Ammon's horn (tissue), 1 donor: ENCODE results near the gene PDLIM4.

Experiments used
- DNase-seq: peaks from one replicate; pipeline ENCODE4 v3.0.0-alpha.2; 2016; ENCODE audit warnings: low spot score

Gene PDLIM4

DNA sequence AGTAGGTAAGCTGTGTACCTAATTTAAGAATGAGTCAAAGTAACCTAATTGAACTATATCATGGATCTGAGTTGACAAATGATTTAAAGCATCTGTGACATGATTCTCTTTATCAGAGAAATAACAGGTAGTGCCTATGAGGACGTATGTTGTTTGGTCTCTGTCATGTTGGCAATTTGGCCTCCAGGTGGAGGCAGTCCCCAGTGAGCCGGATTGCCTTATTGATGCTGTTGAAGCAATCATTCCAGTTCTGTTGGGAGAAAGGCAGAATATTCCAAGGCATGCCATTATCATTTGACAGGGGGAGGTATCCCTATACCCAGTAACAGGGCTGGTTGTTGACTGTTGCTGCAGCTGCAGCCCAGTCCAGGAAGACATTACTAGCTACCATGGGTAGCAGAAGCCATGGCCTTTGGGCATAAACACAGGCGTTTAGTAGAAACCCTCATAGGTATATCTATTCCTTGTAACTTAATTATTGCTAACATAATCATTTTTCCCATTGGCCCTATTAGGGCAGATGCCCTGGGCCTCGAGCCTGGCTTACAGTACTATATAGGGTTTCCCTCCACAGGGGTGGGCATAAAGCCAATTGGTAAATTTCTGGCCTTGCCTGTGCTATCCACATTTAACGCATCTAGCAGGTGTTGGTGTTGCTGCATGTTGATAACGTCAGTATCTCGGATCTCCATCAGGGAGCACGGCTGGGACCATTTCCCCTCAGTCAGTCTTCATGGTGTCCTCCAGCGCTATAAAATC is 24.5 kb downstream of the PDLIM4 start:
- DNase-seq, result no peak

DNA sequence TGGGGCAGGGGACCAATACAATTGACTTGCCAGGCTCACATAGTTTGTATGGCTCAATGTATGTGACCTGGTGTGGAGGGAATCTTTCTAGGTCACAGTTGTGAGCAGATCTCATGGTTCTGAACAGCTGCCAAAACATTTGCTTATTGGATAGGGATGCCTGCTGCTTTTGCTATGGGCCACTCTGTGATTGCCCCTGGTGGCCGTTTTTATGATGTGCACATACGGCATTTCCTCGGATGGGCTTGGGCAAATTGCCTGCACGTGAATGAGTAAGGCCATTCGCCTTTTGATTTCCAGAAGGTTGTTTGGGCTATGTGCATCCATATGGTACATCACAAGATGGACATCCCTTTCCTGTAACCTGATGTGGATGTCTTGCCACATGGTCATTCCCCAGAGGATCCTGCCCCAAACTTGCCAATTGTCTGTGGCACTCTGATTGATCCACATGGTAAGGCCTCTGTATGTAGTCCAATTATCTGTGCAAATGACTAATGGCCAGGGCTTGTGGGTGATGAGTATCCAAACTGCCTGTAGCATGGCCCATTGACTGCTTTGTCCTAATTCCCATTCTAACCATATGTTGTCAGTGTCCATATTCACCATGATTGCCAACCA is 26.0 kb downstream of the PDLIM4 start:
- no peak for DNase-seq

DNA sequence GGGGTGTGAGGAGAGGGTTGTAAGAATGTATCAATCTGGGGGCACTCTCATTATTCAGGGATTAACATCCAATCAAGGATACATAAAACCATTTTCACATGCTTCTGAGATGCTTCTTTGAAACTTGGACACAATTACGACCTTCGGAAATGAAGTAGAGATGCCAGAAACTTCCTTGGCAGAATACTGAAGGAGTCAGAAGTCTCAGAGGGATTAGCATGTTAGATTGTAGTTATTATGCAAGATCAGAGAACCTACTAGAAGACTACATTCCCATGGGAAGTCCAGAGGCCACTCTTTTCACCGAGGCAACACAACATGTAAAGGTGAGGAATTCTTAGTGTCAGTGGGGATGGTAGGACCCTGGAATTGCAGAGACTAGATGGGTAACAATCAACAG is 31.6 kb downstream of the PDLIM4 start:
- no peak for DNase-seq

- DNase-seq, result no peak
Measured at GRCh38 chr5:132291026-132291425, 33.5 kb downstream of the PDLIM4 start.

DNA sequence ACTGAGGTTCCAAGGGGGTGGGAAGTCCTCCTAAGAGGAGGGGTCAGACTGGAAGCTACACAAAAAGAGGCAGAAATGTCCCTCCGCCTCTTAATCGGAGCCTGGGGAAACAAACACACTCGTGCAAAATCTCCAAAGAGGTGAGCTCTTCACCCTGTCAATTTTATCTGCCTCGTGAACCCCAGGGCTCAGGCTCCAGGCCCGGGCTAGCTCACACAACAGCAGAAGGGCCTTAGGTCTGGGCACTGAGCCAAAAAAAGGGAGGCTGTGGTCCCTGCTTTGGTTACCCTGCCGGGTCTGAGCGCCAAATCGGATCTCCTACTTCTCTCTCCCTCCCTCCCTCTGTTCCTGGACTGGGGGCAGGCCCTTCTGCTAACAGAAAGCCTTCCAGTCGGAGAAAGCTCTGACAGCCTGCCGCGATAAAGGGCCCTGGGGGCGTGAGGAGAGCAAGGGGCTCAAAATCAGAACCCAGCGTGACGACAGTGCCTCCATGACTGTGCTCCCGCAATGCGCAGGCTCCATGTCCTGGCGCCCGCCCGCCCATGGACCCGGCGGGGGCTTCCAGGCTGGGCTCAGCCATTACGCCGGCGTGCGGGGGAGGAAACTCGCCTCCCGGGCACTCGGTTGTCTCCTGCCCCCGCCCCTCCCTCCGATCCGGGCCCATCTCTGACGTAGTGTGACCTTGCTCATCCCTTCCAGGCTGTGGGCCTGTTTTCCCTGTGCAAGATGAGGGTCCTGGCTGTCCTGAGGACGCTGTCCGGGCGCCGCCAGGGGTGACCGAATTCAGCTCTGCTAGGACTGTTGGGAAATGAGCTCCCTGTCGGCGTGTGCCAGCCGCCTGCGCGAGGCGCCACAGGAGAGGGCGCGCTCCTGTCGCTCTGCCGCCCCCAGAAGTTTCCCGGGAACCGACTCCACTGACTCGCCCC is 35.8 kb downstream of the PDLIM4 start:
- DNase-seq, result peak; percentile 86

DNA sequence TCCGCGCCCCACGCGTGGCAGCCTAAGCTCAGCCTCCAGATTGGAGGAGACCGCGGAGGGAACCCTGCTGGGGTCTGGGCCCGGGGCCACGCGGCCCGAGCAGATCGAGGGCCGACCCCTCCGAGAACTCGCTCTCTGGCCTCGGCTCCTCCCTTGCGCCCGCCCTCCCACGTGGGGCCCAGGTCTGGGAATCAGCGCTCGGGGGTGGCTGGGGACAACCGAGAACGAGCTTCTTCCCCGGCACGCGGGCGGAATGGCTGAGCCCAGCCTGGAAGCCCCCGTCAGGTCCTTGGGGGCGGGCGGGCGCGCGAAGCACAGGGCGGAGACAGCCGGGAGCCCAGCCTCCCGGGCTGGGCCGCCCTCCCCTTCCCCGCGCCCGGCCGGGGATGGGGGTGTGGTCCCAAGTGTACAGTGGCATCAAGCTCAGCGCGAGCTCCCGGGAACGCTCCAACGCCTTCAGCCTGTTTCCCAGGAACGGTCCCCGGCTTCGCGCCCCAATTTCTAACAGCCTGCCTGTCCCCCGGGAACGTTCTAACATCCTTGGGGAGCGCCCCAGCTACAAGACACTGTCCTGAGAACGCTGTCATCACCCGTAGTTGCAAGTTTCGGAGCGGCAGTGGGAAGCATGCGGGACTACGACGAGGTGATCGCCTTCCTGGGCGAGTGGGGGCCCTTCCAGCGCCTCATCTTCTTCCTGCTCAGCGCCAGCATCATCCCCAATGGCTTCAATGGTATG is 36.7 kb downstream of the PDLIM4 start, which contains the start of gene SLC22A4:
Gene SLC22A4 (plus strand): TSS at position 403 of the 736 bp plus-strand sequence. CDS start 223 bp downstream, at position 626.
- peak; percentile 90 for DNase-seq

GRCh38 chr5:132294728-132295504 is 37.4 kb downstream of the PDLIM4 start:
- no peak for DNase-seq

- DNase-seq, result no peak
Measured at GRCh38 chr5:132295505-132296411, 38.3 kb downstream of the PDLIM4 start.

DNA sequence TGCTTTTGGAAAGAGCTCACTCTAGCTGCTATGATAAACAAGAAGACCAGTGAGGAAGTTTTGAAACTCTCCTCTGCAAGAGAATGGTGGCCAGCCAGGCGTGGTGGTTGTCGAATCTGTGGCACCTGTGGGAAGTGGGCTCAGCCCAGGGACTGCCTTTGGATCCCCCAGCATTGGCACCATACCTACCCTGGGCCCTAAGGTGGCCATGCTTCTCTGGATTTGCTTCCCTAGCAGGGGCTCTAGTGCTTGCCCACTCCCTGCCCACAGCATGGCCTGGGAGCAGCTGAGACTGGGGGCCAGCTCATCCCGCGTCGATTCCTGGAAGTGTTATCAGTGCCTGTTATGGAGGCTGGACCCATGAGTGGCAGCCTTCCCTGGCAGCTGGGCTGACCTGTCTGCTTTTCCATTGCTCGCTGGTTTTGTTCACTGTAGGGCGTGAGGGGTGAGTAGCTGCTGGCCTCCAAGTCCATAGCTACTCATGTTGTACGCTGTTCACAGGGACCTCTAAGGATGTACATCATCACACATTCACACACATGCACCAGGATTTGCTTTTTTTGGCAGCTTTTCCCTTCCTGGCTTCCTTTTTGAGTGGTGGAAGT is 39.0 kb downstream of the PDLIM4 start:
- DNase-seq, result no peak

- no peak for DNase-seq
Measured at GRCh38 chr5:132297211-132297940, 39.9 kb downstream of the PDLIM4 start.

- DNase-seq, result no peak
Measured at GRCh38 chr5:132298298-132299212, 41.1 kb downstream of the PDLIM4 start.

DNA sequence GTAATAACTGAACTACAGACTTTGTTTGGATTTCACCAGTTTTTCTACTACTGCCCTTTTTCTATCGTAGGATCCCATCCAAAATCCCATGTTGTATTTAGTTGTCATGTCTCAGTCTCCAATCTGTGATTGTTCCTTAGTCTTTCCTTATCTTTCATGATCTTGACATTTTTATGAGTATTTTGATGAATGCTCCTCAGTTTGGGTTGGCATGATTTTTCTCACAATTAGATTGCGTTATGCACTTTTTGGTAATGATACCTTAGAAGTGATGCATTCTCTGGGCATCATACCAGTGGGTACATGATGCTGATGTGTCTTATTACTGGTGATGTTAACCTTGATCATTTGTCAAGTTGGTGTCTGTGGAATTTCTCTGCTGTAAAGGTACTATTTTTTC is 42.4 kb downstream of the PDLIM4 start:
- no peak for DNase-seq

- no peak for DNase-seq
Measured at GRCh38 chr5:132300577-132301343, 43.3 kb downstream of the PDLIM4 start.

DNA sequence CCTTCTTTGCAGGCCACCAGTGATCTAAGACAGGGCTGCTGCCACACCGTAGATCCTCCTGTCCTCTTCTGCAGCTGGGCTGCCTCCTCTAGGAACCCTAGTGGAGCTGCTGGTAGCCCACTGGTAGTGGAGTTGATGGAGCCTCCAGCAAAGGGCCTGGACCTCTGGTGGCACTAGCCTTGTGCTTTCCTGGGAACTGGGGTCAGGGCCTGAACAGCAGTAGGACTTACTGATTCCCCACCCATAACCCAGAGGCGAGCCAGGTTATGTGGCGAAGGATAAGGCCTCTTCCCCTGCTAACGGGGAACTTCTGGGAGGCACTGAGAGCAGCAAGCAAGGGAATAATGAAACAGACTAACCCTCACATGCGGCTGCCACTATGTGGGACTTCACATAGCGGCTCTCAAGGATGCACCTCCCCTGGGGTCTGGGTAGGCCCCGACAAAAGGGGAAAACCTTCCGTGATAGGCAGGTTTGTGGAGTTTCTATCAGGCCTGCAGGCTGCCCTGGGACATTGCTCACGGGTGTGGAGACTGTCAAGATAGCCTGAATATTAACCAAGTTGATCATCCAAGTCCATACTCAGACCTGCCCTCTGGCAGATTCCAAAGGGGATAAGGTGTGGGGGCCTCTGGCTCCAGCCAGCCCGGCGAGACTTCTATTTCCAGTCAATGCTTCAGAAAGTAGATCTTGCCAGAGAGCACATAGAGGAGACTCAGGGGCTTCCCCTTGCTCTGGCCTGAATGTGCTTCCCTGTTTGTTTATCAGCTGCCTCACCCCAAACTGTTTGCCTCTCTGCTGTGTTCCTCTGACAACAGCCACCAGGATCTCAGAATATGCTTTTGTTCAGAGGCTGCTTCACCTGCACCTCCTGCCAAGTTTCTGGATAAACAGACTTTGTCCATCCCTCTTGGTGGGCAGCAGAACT is 44.1 kb downstream of the PDLIM4 start:
- DNase-seq, result no peak

- no peak for DNase-seq
Measured at GRCh38 chr5:132302413-132302812, 44.9 kb downstream of the PDLIM4 start.

GRCh38 chr5:132303589-132303988 is 46.1 kb downstream of the PDLIM4 start:
- no peak for DNase-seq
